Tibial artery (tissue), 4 donors: ENCODE data around the gene TBC1D2B.

Source experiments
- DNase-seq, 2 donors: peaks; one replicate each; pipeline ENCODE4 v3.0.0-alpha.2; 2019
- H3K27ac ChIP-seq, 2 donors: fragments of 200-600 bp; sonication (generic) in 1 of 2; 1 replicate in 1 of 2; 2 replicates in 1 of 2; pipeline ENCODE4 v1.5.1; 2018 to 2019; ENCODE audit warnings: mild to moderate bottlenecking in 1 of 2
- H3K27me3 ChIP-seq, 2 donors: fragments of 200-600 bp; sonication (generic) in 1 of 2; one replicate each; pipeline versions ENCODE4 v1.5.1 to v1.6.0; 2016 to 2019
- H3K36me3 ChIP-seq, 3 donors: fragments of 200-600 bp; sonication (generic) in 2 of 3; one replicate each; pipeline ENCODE4 v1.5.1; 2016 to 2019; ENCODE audit warnings: mild to moderate bottlenecking in 2 of 3
- H3K4me1 ChIP-seq, 4 donors: fragments of 200-600 bp; sonication (generic) in 2 of 4; 1 replicate in 3 of 4; 2 replicates in 1 of 4; pipeline ENCODE4 v1.5.1; 2016 to 2019
- H3K4me3 ChIP-seq, 2 donors: fragments of 200-600 bp; sonication (generic) in 1 of 2; 1 replicate in 1 of 2; 2 replicates in 1 of 2; pipeline ENCODE4 v1.5.1; 2018 to 2019; ENCODE audit warnings: mild to moderate bottlenecking in 2 of 2
- H3K9me3 ChIP-seq, 3 donors: fragments of 200-600 bp; sonication (generic) in 1 of 3; one replicate each; pipeline ENCODE4 v1.5.1; 2016 to 2019
- intact Hi-C: fragments of 100-400 bp; cut with DNase I; formaldehyde crosslinking; loops from one replicate; pipeline ENCODE4 v1.15.0; 2023; ENCODE audit warnings: low total_unique reads
- TF ChIP-seq, protein P1 (sequence below), 2 experiments: fragments of 200-600 bp in 1 of 2; fragments of 450-650 bp in 1 of 2; IDR thresholded peaks; one replicate each; pipeline ENCODE4 v1.5.1; 2017 to 2019; ENCODE audit warnings: antibody characterized with exemption in 2 of 2, mild to moderate bottlenecking in 1 of 2, moderate library complexity in 1 of 2

Gene TBC1D2B

DNA sequence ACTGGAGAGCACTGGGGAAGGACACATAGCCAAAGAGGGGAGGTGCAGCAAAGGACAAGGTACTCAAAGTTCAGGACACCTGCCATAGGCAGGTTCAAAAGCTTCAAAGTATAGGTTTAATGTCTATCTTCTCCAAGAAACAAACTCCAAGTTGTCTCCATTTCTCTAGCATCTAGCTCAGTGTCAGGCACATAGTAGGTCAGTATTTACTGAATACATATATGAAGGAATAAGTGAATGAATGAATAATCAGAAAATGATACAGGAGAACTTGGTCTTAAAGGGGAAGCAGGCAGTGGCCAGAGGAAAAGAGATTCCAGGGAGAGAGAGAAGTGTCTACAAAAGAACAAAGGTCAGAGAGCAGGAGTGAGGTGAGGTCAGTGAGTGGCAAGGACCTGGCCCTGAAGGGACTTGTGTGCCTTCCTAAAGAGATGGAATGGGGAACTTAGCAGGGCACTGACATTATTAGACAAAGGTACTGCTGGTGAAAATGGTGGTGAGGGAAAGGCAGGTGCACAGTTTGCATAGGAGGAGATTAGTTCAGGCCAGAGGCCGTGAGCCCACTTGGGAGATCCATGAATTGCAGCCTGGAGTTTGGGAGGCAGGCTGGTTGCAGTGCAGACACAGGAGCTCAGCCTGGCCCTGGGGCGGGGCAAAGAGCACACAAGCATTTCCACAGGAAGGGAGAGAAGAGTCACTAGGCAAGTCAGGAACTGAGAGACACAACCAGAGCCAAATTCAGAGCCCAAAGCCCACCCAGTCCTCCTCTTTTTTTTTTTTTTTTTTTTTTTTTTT lies 21.4 kb downstream of the TBC1D2B start:
- H3K27me3 ChIP-seq = no peaks in the 10 kb centered on the region
- peak overlapping the region; percentile 59 to 87 for H3K27ac ChIP-seq
- TF ChIP-seq, protein P1, sequence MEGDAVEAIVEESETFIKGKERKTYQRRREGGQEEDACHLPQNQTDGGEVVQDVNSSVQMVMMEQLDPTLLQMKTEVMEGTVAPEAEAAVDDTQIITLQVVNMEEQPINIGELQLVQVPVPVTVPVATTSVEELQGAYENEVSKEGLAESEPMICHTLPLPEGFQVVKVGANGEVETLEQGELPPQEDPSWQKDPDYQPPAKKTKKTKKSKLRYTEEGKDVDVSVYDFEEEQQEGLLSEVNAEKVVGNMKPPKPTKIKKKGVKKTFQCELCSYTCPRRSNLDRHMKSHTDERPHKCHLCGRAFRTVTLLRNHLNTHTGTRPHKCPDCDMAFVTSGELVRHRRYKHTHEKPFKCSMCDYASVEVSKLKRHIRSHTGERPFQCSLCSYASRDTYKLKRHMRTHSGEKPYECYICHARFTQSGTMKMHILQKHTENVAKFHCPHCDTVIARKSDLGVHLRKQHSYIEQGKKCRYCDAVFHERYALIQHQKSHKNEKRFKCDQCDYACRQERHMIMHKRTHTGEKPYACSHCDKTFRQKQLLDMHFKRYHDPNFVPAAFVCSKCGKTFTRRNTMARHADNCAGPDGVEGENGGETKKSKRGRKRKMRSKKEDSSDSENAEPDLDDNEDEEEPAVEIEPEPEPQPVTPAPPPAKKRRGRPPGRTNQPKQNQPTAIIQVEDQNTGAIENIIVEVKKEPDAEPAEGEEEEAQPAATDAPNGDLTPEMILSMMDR (IDR thresholded peaks at IDR 0.05) = no peak
- H3K4me3 ChIP-seq = no peak overlapping the region
- H3K4me1 ChIP-seq = peaks cover 0 to 80% (median 50%) of the 10 kb centered on the region in 4 donors
- peak; percentile 64 to 67 for DNase-seq
- no peaks in the 10 kb centered on the region for H3K9me3 ChIP-seq
- intact Hi-C loops = no loop called here
- peaks cover 9 to 26% (median 22%) of the 10 kb centered on the region in 3 donors for H3K36me3 ChIP-seq

DNA sequence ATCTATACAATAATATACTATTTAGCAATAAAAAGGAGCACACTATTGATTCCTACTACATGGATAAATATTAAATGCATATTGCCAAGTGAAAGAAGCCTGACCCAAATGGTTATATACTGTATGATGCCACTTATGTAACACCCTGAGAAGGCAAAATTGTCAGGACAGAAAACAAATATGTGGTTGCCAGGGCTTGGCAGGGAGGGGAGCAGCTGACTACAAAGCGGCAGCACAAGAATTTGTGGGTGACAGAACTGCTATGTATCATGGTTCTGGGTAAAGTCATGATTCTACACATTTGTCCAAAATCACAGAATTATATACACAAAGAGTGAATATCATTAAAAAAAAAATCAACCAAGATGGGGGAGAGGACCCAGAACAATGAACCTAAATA lies 22.5 kb downstream of the TBC1D2B start:
- DNase-seq = peak in 1 of 2 donors; percentile 41
- Histone ChIP-seq H3K36me3 (peaks cover 9 to 32% (median 22%) of the 10 kb centered on the region in 3 donors), H3K9me3 (no peaks in the 10 kb centered on the region), H3K27ac (peak overlapping the region in 1 of 2 donors; percentile 87), H3K27me3 (no peaks in the 10 kb centered on the region), H3K4me1 (peaks cover 0 to 78% (median 48%) of the 10 kb centered on the region in 4 donors), H3K4me3 (no peak overlapping the region)
- TF ChIP-seq, protein P1 (IDR thresholded peaks at IDR 0.05) = no peak
- intact Hi-C loops = no loop called here

DNA sequence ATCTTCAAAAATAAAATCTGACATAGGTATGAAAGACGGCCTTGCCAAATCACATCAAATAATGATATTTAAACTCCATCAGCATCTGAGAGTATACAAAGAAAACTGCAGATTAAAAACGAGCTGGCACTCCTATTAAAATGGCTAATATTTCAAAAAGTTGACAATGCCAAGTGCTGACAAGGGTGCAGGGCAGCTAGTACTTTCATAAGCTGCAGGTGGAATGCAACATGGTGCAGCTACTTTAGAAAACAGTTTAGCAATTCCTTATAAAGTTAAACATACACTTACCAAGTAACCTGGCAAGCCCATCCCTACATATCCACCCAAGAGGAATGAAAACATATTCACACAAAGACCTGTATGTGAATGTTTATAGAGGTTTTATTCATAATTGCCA lies 23.0 kb downstream of the TBC1D2B start:
- intact Hi-C loops = no loop called here
- Histone ChIP-seq H3K4me1 (peaks cover 0 to 78% (median 49%) of the 10 kb centered on the region in 4 donors), H3K27ac (no peak overlapping the region), H3K27me3 (no peaks in the 10 kb centered on the region), H3K36me3 (peaks cover 9 to 32% (median 22%) of the 10 kb centered on the region in 3 donors), H3K9me3 (no peaks in the 10 kb centered on the region), H3K4me3 (no peak overlapping the region)
- DNase-seq = no peak
- TF ChIP-seq, protein P1 (IDR thresholded peaks at IDR 0.05) = no peak

DNA sequence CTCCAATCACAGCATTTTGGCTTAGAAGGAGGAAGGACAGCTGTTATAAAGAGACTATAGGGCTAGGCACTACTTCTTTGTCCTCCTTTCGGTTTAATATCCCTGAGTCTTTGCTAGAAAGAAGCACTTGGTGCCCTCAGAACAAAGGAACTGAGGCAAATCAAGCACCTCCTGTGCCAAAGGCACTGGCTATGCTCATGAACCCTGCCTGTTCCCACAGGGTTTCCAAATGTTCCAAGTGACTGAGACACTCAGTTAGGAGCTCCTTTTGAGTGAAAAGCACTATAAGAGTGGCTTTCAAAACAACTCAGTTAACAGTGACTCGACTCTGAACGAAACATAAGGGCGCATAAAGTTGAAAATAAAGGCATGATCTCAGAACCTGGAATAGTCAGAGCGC lies 25.0 kb downstream of the TBC1D2B start:
- H3K36me3 ChIP-seq = peaks cover 13 to 32% (median 22%) of the 10 kb centered on the region in 3 donors
- H3K4me1 ChIP-seq = peaks cover 0 to 78% (median 49%) of the 10 kb centered on the region in 4 donors
- H3K27ac ChIP-seq = no peak overlapping the region
- TF ChIP-seq, protein P1 (IDR thresholded peaks at IDR 0.05) = no peak
- peak in 1 of 2 donors; percentile 16 for DNase-seq
- no peaks in the 10 kb centered on the region for H3K9me3 ChIP-seq
- intact Hi-C loops = no loop called here
- no peak overlapping the region for H3K4me3 ChIP-seq
- H3K27me3 ChIP-seq = no peaks in the 10 kb centered on the region

DNA sequence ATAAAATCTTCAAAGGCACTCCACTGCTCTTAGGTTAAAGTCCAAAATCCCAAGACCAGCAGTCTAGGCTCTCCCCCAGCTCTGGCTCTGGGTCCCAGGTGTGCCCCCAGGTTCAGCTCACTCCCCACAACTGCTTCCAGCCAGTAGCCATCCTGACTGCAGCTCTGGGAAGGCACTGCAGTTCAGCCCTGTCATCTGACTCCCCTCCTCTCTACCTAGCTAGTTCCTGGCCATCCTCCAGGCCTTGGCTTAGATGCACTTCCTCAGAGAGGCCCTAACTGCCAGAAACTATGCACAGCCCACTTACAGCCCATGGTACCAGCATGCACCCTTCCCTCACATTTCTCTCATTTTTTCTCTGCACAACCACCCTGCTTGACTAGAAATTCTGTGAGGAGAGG lies 25.5 kb downstream of the TBC1D2B start:
- no peaks in the 10 kb centered on the region for H3K9me3 ChIP-seq
- TF ChIP-seq, protein P1 (IDR thresholded peaks at IDR 0.05) = no peak
- peaks cover 0 to 78% (median 49%) of the 10 kb centered on the region in 4 donors for H3K4me1 ChIP-seq
- H3K36me3 ChIP-seq = peaks cover 18 to 35% (median 22%) of the 10 kb centered on the region in 3 donors
- no peaks in the 10 kb centered on the region for H3K27me3 ChIP-seq
- H3K27ac ChIP-seq = no peak overlapping the region
- H3K4me3 ChIP-seq = no peak overlapping the region
- intact Hi-C loops = no loop called here
- DNase-seq = no peak
